ENCODE measurements around the gene ZNF804A.

DNA sequence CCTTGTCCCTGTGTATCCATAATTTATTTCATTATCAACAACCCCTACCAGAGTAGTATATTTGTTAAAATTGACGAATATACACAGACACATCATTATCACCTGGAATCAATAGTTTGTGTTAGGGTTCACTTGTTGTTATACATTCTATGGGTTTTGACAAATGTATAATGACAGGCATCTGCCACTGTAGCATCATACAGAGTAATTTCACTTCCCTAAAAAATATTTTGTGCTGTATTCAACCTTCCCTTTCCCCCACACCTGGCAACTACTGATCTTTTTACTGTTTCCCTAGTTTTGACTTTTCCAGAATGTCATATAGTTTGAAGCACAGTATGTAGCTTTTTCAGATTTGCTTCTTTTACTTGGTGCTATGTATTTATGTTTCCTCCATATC is 132.0 kb downstream of the ZNF804A start:
- TF ChIP-seq, protein P1, sequence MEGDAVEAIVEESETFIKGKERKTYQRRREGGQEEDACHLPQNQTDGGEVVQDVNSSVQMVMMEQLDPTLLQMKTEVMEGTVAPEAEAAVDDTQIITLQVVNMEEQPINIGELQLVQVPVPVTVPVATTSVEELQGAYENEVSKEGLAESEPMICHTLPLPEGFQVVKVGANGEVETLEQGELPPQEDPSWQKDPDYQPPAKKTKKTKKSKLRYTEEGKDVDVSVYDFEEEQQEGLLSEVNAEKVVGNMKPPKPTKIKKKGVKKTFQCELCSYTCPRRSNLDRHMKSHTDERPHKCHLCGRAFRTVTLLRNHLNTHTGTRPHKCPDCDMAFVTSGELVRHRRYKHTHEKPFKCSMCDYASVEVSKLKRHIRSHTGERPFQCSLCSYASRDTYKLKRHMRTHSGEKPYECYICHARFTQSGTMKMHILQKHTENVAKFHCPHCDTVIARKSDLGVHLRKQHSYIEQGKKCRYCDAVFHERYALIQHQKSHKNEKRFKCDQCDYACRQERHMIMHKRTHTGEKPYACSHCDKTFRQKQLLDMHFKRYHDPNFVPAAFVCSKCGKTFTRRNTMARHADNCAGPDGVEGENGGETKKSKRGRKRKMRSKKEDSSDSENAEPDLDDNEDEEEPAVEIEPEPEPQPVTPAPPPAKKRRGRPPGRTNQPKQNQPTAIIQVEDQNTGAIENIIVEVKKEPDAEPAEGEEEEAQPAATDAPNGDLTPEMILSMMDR (IDR thresholded peaks at IDR 0.05; ENCODE audit: insufficient read depth, low read depth, low read length): no peak
- no peak for TF ChIP-seq EZH2 (IDR thresholded peaks at IDR 0.05; ENCODE audit: insufficient read depth, low read length)

Measured in astrocyte (in vitro differentiated cells and primary cell).